ENCODE results near the gene MAP6D1.

DNA sequence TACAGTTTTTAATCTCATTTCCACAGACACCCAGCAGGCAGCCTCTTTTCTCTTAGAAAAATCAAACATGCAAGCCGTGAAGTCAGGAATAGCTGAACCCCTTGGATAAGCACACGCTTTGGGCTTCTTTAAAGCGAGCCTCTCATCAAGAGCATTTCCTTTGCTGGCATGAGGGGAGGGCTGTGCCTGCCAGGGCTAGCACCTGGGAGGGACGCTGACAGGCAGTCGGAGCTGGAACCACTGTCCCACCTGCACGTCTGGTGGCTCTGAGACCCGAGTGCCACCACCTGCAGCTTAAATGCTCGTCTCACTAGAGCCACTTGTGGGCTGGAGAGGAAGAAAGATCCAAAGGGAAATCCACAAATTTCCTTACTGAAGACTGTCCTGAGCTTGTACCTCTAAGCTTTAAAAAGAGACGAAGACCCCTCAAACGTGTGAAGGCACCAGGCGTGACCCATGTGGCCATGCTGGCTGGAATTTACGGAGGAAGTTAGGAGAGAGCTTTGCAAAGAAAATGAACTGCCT is 9.4 kb downstream of the MAP6D1 start:
- TF ChIP-seq, protein P1, sequence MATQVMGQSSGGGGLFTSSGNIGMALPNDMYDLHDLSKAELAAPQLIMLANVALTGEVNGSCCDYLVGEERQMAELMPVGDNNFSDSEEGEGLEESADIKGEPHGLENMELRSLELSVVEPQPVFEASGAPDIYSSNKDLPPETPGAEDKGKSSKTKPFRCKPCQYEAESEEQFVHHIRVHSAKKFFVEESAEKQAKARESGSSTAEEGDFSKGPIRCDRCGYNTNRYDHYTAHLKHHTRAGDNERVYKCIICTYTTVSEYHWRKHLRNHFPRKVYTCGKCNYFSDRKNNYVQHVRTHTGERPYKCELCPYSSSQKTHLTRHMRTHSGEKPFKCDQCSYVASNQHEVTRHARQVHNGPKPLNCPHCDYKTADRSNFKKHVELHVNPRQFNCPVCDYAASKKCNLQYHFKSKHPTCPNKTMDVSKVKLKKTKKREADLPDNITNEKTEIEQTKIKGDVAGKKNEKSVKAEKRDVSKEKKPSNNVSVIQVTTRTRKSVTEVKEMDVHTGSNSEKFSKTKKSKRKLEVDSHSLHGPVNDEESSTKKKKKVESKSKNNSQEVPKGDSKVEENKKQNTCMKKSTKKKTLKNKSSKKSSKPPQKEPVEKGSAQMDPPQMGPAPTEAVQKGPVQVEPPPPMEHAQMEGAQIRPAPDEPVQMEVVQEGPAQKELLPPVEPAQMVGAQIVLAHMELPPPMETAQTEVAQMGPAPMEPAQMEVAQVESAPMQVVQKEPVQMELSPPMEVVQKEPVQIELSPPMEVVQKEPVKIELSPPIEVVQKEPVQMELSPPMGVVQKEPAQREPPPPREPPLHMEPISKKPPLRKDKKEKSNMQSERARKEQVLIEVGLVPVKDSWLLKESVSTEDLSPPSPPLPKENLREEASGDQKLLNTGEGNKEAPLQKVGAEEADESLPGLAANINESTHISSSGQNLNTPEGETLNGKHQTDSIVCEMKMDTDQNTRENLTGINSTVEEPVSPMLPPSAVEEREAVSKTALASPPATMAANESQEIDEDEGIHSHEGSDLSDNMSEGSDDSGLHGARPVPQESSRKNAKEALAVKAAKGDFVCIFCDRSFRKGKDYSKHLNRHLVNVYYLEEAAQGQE (IDR thresholded peaks at IDR 0.05; ENCODE audit: borderline replicate concordance), result no peak
- TF ChIP-seq RAD21 (conservative IDR thresholded peaks at IDR 0.05), result no peak

All from neural cell (in vitro differentiated cells).